Measurements from ENCODE around the gene PLPP3. TPM values are rescaled to one million over a fixed set of nuclear protein-coding genes. Genes with fewer than 3 reads are reported as not detected.

PLPP3 gene
- total RNA-seq, 2 experiments from 2014 or later, result not detected

- Mint-ChIP-seq H3K9me3 (ENCODE audit: low read depth) (no peaks in the 10 kb centered on the region), H3K27me3 (peaks cover 35% of the 10 kb centered on the region), H3K27ac (no peak overlapping the region), H3K4me1 (peaks cover 5% of the 10 kb centered on the region), H3K4me3 (no peak overlapping the region), H3K36me3 (ENCODE audit: low read depth) (peaks cover 1% of the 10 kb centered on the region)
- intact Hi-C loops (cut with DNase I, micrococcal nuclease), result no loop called here
- ChIA-PET CTCF (interaction anchor here (1.0 to 3.1 kb wide), 2 partner anchors 10 kb away, joined by 3 to 15 read pairs; no protein-coding TSS in a partner anchor), POLR2A (no interaction called here)
- ATAC-seq (no peak), DNase-seq (no peak)
These were observed 4.6 kb downstream of the PLPP3 start for GRCh38 chr1:56574794-56575193.

GRCh38 chr1:56573311-56573710 is 6.1 kb downstream of the PLPP3 start:
- CTCF ChIA-PET, result no interaction called here
- Mint-ChIP-seq H3K27ac (no peak overlapping the region), H3K4me1 (no peaks in the 10 kb centered on the region), H3K9me3 (ENCODE audit: low read depth) (no peaks in the 10 kb centered on the region), H3K27me3 (peaks cover 31% of the 10 kb centered on the region), H3K4me3 (no peak overlapping the region), H3K36me3 (ENCODE audit: low read depth) (peaks cover 1% of the 10 kb centered on the region)
- ATAC-seq (no peak), DNase-seq (no peak)
- POLR2A ChIA-PET, result no interaction called here
- intact Hi-C loops (cut with DNase I, micrococcal nuclease), result no loop called here

- ChIA-PET POLR2A (no interaction called here), CTCF (no interaction called here)
- H3K36me3 Mint-ChIP-seq (ENCODE audit: low read depth), result no peaks in the 10 kb centered on the region
- H3K4me3 Mint-ChIP-seq, result no peak overlapping the region
- no peaks in the 10 kb centered on the region for H3K4me1 Mint-ChIP-seq
- DNase-seq (no peak), ATAC-seq (no peak)
- no peaks in the 10 kb centered on the region for H3K9me3 Mint-ChIP-seq (ENCODE audit: low read depth)
- no peak overlapping the region for H3K27ac Mint-ChIP-seq
- intact Hi-C loops (cut with DNase I, micrococcal nuclease), result no loop called here
- peaks cover 22% of the 10 kb centered on the region for H3K27me3 Mint-ChIP-seq
These were observed 6.9 kb downstream of the PLPP3 start for GRCh38 chr1:56572334-56573050.

GRCh38 chr1:56571448-56571847 is 7.9 kb downstream of the PLPP3 start:
- ATAC-seq, result no peak
- no peak overlapping the region for H3K27ac Mint-ChIP-seq

GRCh38 chr1:56570924-56571372 is 8.4 kb downstream of the PLPP3 start:
- intact Hi-C loops (cut with DNase I, micrococcal nuclease), result no loop called here
- ATAC-seq, result no peak
- H3K4me3 Mint-ChIP-seq, result no peak overlapping the region
- no peaks in the 10 kb centered on the region for H3K36me3 Mint-ChIP-seq (ENCODE audit: low read depth)
- CTCF ChIA-PET, result interaction anchor here (0.6 to 0.7 kb wide), 2 partner anchors 73 to 1191 kb away, joined by 3 read pairs; no protein-coding TSS in a partner anchor
- POLR2A ChIA-PET, result interaction anchor here (0.5 kb wide), 1 partner anchor 261 kb away, joined by 4 read pairs; no protein-coding TSS in a partner anchor
- H3K9me3 Mint-ChIP-seq (ENCODE audit: low read depth), result no peaks in the 10 kb centered on the region
- DNase-seq, result no peak
- H3K27me3 Mint-ChIP-seq, result peaks cover 11% of the 10 kb centered on the region
- H3K27ac Mint-ChIP-seq, result no peak overlapping the region
- H3K4me1 Mint-ChIP-seq, result no peaks in the 10 kb centered on the region

More at GRCh38 chr1:56571448-56571847, 7.9 kb downstream of the PLPP3 start:
- DNase-seq, result no peak
- Mint-ChIP-seq H3K9me3 (ENCODE audit: low read depth) (no peaks in the 10 kb centered on the region), H3K4me3 (no peak overlapping the region), H3K4me1 (no peaks in the 10 kb centered on the region), H3K27me3 (peaks cover 12% of the 10 kb centered on the region), H3K36me3 (ENCODE audit: low read depth) (no peaks in the 10 kb centered on the region)
- ChIA-PET POLR2A (interaction anchor here (0.5 kb wide), 1 partner anchor 260 kb away, joined by 4 read pairs; no protein-coding TSS in a partner anchor), CTCF (interaction anchor here (0.6 to 0.7 kb wide), 2 partner anchors 73 to 1192 kb away, joined by 3 read pairs; no protein-coding TSS in a partner anchor)
- intact Hi-C loops (cut with DNase I, micrococcal nuclease), result no loop called here

- CTCF ChIA-PET, result no interaction called here
These were observed 9.7 kb downstream of the PLPP3 start for GRCh38 chr1:56569661-56570060.

GRCh38 chr1:56566994-56567393 is 12.4 kb downstream of the PLPP3 start:
- no peak for ATAC-seq
- Mint-ChIP-seq H3K4me3 (no peak overlapping the region), H3K27ac (no peak overlapping the region), H3K27me3 (peaks cover 7% of the 10 kb centered on the region), H3K9me3 (ENCODE audit: low read depth) (no peaks in the 10 kb centered on the region), H3K36me3 (ENCODE audit: low read depth) (no peaks in the 10 kb centered on the region), H3K4me1 (no peaks in the 10 kb centered on the region)
- ChIA-PET CTCF (no interaction called here), POLR2A (no interaction called here)
- intact Hi-C loops (cut with DNase I, micrococcal nuclease), result no loop called here
- no peak for DNase-seq

More at GRCh38 chr1:56569661-56570060, 9.7 kb downstream of the PLPP3 start:
- Mint-ChIP-seq H3K27me3 (peaks cover 7% of the 10 kb centered on the region), H3K36me3 (ENCODE audit: low read depth) (no peaks in the 10 kb centered on the region), H3K9me3 (ENCODE audit: low read depth) (no peaks in the 10 kb centered on the region), H3K4me3 (no peak overlapping the region), H3K27ac (no peak overlapping the region), H3K4me1 (no peaks in the 10 kb centered on the region)
- intact Hi-C loops (cut with DNase I, micrococcal nuclease), result no loop called here
- DNase-seq (no peak), ATAC-seq (no peak)
- POLR2A ChIA-PET, result no interaction called here

- ATAC-seq (no peak), DNase-seq (no peak)
- POLR2A ChIA-PET, result no interaction called here
- H3K36me3 Mint-ChIP-seq (ENCODE audit: low read depth), result no peaks in the 10 kb centered on the region
- no peak overlapping the region for H3K27ac Mint-ChIP-seq
- CTCF ChIA-PET, result interaction anchor here (0.7 kb wide), 1 partner anchor 19 kb away, joined by 3 read pairs; no protein-coding TSS in a partner anchor
- no peaks in the 10 kb centered on the region for H3K4me1 Mint-ChIP-seq
- intact Hi-C loops (cut with DNase I, micrococcal nuclease), result no loop called here
- H3K9me3 Mint-ChIP-seq (ENCODE audit: low read depth), result no peaks in the 10 kb centered on the region
- peaks cover 7% of the 10 kb centered on the region for H3K27me3 Mint-ChIP-seq
- H3K4me3 Mint-ChIP-seq, result no peak overlapping the region
These were observed 13.2 kb downstream of the PLPP3 start for GRCh38 chr1:56566061-56566744.

GRCh38 chr1:56564615-56565014 is 14.7 kb downstream of the PLPP3 start:
- no peak overlapping the region for H3K27ac Mint-ChIP-seq
- no peaks in the 10 kb centered on the region for H3K9me3 Mint-ChIP-seq (ENCODE audit: low read depth)
- H3K4me3 Mint-ChIP-seq, result no peak overlapping the region
- DNase-seq (no peak), ATAC-seq (no peak)
- no peaks in the 10 kb centered on the region for H3K36me3 Mint-ChIP-seq (ENCODE audit: low read depth)
- intact Hi-C loops (cut with DNase I, micrococcal nuclease), result no loop called here
- ChIA-PET POLR2A (no interaction called here), CTCF (interaction anchor here (1.1 kb wide), 1 partner anchor 10 kb away, joined by 3 read pairs; no protein-coding TSS in a partner anchor)
- H3K4me1 Mint-ChIP-seq, result no peaks in the 10 kb centered on the region
- H3K27me3 Mint-ChIP-seq, result peaks cover 3% of the 10 kb centered on the region

GRCh38 chr1:56563568-56563967 is 15.8 kb downstream of the PLPP3 start:
- CTCF ChIA-PET, result no interaction called here
- no peaks in the 10 kb centered on the region for H3K4me1 Mint-ChIP-seq
- H3K9me3 Mint-ChIP-seq (ENCODE audit: low read depth), result no peaks in the 10 kb centered on the region
- ATAC-seq, result no peak
- DNase-seq, result no peak
- H3K4me3 Mint-ChIP-seq, result no peak overlapping the region
- POLR2A ChIA-PET, result no interaction called here
- H3K27ac Mint-ChIP-seq, result no peak overlapping the region
- intact Hi-C loops (cut with DNase I, micrococcal nuclease), result no loop called here
- H3K27me3 Mint-ChIP-seq, result peaks cover 2% of the 10 kb centered on the region
- no peaks in the 10 kb centered on the region for H3K36me3 Mint-ChIP-seq (ENCODE audit: low read depth)

GRCh38 chr1:56562891-56563452 is 16.4 kb downstream of the PLPP3 start:
- intact Hi-C loops (cut with DNase I, micrococcal nuclease), result no loop called here
- H3K27me3 Mint-ChIP-seq, result peaks cover 2% of the 10 kb centered on the region
- H3K4me3 Mint-ChIP-seq, result no peak overlapping the region
- H3K36me3 Mint-ChIP-seq (ENCODE audit: low read depth), result no peaks in the 10 kb centered on the region
- ChIA-PET POLR2A (no interaction called here), CTCF (no interaction called here)
- no peak for DNase-seq
- no peaks in the 10 kb centered on the region for H3K4me1 Mint-ChIP-seq
- H3K27ac Mint-ChIP-seq, result no peak overlapping the region
- ATAC-seq, result no peak
- H3K9me3 Mint-ChIP-seq (ENCODE audit: low read depth), result no peaks in the 10 kb centered on the region
